BE2C (cell line): ENCODE data around the gene MYO7B.

Source experiments
- DNase-seq: peaks from one replicate; pipeline ENCODE4 v3.0.0-alpha.2; 2020
- H3K27me3 ChIP-seq: fragments of 250-450 bp; sonication (Bioruptor Pico); 2 replicates; pipeline ENCODE4 v1.5.1; 2020; ENCODE audit warnings: mild to moderate bottlenecking
- H3K36me3 ChIP-seq: fragments of 250-450 bp; sonication (Bioruptor Pico); 2 replicates; pipeline ENCODE4 v1.5.1; 2020; ENCODE audit warnings: mild to moderate bottlenecking
- H3K4me1 ChIP-seq: fragments of 250-450 bp; sonication (Bioruptor Pico); 2 replicates; pipeline ENCODE4 v1.5.1; 2020
- H3K4me3 ChIP-seq: 2 replicates; pipeline ENCODE4 v1.5.1; 2011; ENCODE audit warnings: low read depth, low read length
- H3K9me3 ChIP-seq: fragments of 250-450 bp; sonication (Bioruptor Pico); 2 replicates; pipeline ENCODE4 v1.5.1; 2020
- CTCF ChIP-seq: IDR thresholded peaks from 2 replicates; pipeline ENCODE4 v1.5.1; 2012; ENCODE audit warnings: mild to moderate bottlenecking, low read depth, low read length

Gene MYO7B

DNA sequence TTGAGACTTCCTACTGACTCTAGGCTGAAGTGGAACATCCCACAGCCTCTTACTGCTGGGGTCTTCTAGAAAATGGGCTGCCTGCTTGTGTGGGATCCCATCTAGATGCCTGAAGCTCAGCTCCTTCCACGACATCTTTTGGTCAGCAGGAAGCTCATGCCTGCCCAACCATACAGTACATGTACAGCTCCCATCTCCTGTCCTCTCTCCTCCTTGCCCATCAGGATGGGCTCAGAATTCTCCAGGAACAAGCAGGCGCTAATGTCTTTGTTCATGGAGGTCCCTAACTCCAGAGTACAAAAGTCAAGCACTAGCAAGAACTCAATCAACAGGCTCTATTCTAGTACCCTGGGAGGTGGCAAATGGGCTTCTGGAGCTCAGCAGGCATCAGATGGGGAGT lies 78.8 kb downstream of the MYO7B start:
- Histone ChIP-seq H3K36me3 (no peaks in the 10 kb centered on the region), H3K4me1 (no peaks in the 10 kb centered on the region), H3K4me3 (no peak overlapping the region), H3K27me3 (no peaks in the 10 kb centered on the region), H3K9me3 (no peaks in the 10 kb centered on the region)
- no peak for TF ChIP-seq CTCF
- DNase-seq: no peak

- no peak for DNase-seq
- Histone ChIP-seq H3K4me1 (no peaks in the 10 kb centered on the region), H3K27me3 (no peaks in the 10 kb centered on the region), H3K36me3 (no peaks in the 10 kb centered on the region), H3K4me3 (no peak overlapping the region), H3K9me3 (no peaks in the 10 kb centered on the region)
- TF ChIP-seq CTCF: no peak
Measured at GRCh38 chr2:127614731-127615130, 79.2 kb downstream of the MYO7B start.

DNA sequence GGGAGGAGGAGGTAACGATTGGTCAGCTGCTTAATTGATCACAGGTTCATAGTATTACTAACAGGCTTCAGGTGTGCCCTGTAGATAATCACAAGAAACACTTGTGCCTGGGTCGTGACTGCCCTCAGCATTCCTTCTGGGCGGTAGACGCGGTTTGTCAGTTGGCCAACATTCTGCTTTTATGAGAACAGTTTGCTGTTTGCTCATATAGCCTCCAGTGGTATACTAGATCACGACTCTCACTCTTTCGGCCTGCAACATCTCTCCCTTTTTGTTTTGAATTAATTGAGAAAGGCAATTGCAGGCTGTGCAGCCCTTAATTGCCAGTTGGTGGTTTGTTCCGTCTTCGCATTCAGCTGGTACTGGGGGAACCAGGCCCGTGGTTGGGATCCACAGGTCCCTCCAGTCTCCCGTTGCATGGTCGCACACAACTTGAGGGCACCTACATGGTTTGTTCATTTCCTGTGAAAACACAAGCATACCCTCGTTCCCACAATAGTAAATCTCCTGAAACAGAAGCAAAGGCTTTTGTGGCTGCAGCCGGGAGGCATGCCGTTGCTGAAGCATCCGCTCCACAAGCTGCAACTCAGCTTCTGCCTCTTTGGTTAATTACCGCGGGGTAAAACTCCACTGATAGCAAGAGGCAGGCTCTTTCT lies 80.2 kb downstream of the MYO7B start:
- Histone ChIP-seq H3K4me1 (no peaks in the 10 kb centered on the region), H3K27me3 (no peaks in the 10 kb centered on the region), H3K36me3 (no peaks in the 10 kb centered on the region), H3K4me3 (no peak overlapping the region), H3K9me3 (no peaks in the 10 kb centered on the region)
- DNase-seq: no peak
- no peak for TF ChIP-seq CTCF

DNA sequence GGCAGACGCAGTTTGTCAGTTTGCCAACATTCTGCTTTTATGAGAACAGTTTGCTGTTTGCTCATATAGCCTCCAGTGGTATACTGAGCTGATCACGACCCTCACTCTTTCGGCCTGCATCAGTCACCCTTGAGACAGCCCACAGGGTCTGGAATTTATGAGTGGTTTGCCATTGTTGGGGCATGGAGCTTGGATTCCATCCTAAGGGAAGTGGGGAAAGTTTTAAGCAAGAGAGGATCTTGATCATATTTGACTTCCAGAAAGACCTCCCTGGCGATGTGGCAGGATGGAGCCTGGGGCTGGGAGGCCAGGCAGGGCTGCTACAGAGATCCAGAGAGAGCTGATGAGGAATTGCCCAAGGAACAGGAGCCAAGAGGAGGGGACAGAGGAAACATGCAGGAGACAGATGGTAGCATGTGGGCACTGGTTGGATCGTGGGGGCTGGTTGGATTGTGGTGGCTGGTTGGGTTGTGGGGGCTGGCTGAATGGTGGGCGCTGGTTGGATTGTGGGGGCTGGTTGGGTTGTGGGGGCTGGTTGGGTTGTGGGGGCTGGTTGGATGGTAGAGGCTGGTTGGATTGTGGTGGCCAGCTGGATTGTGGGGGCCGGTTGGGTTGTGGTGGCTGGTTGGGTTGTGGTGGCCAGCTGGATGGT lies 83.2 kb downstream of the MYO7B start:
- no peak overlapping the region for H3K4me3 ChIP-seq
- H3K36me3 ChIP-seq: no peaks in the 10 kb centered on the region
- H3K9me3 ChIP-seq: no peaks in the 10 kb centered on the region
- DNase-seq: no peak
- H3K27me3 ChIP-seq: no peaks in the 10 kb centered on the region
- no peak for TF ChIP-seq CTCF
- H3K4me1 ChIP-seq: no peaks in the 10 kb centered on the region

DNA sequence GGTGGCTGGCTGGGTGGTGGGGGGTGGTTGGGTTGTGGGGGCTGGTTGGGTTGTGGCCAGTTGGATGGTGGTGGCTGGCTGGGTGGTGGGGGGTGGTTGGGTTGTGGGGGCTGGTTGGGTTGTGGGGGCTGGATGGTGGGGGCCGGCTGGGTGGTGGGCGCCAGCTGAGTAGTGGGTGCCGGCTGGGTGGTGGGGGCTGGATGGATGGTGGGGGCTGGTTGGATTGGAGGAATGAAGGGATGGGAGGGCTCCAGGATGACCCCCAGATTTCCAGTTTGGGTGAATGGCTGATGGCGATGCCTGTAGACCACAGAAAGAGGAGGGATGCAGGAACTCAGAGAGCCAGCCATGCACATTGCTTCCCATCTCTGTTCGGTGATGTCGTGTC lies 83.7 kb downstream of the MYO7B start:
- H3K36me3 ChIP-seq: no peaks in the 10 kb centered on the region

More for the DNA sequence above, 83.7 kb downstream of the MYO7B start:
- Histone ChIP-seq H3K27me3 (no peaks in the 10 kb centered on the region), H3K4me1 (no peaks in the 10 kb centered on the region), H3K4me3 (no peak overlapping the region), H3K9me3 (no peaks in the 10 kb centered on the region)
- no peak for DNase-seq
- TF ChIP-seq CTCF: no peak
